Activated T-helper 1 cell treated with anti-CD3 and anti-CD28 coated beads, Interleukin-12 subunit alpha, Interleukin-12 subunit beta, Interleukin-2, Interleukin-4 antibody, amounts not matched to agents 30 ng/mL and 10 ng/mL and 1 ng/mL, durations not matched to agents 14 hours and 24 hours and 36 hours (primary cell): ENCODE data around the gene COG3. TPM values are rescaled to one million over a fixed set of nuclear protein-coding genes. Genes with fewer than 3 reads are reported as not detected.

ENCODE experiments used
- DNase-seq: peaks from one replicate; pipeline ENCODE4 v3.0.0; 2021; ENCODE audit warnings: low spot score
- H3K27ac Mint-ChIP-seq: one replicate; pipeline ENCODE4 v1.8.0; 2021; ENCODE audit warnings: mild to moderate bottlenecking, mixed read lengths
- H3K27me3 Mint-ChIP-seq: one replicate; pipeline ENCODE4 v1.8.0; 2022; ENCODE audit warnings: mild to moderate bottlenecking, moderate library complexity, mixed read lengths; ENCODE audit not compliant: insufficient read depth
- H3K36me3 Mint-ChIP-seq: one replicate; pipeline ENCODE4 v1.8.0; 2021; ENCODE audit warnings: low read depth, mixed read lengths
- H3K4me1 Mint-ChIP-seq: one replicate; pipeline ENCODE4 v1.8.0; 2021; ENCODE audit warnings: low read depth, mixed read lengths
- H3K4me3 Mint-ChIP-seq: one replicate; pipeline ENCODE4 v1.8.0; 2021; ENCODE audit warnings: mild to moderate bottlenecking, moderate library complexity, mixed read lengths
- H3K9me3 Mint-ChIP-seq: one replicate; pipeline ENCODE4 v1.8.0; 2021; ENCODE audit warnings: mixed read lengths
- intact Hi-C: fragments of 100-400 bp; cut with micrococcal nuclease; formaldehyde crosslinking; loops from one replicate; pipeline ENCODE4 v1.15.1; 2024
- total RNA-seq: library from RNA; stranded (reverse); gene quantifications from 2 replicates; pipeline ENCODE4 v1.2.3, GENCODE V29; 2022

Gene COG3
- total RNA-seq, 1 donor from 2014 or later = 22.9 TPM

- Mint-ChIP-seq H3K4me1 (peaks cover 5% of the 10 kb centered on the region), H3K27me3 (no peaks in the 10 kb centered on the region), H3K36me3 (peaks cover 32% of the 10 kb centered on the region), H3K27ac (no peak overlapping the region), H3K9me3 (no peaks in the 10 kb centered on the region), H3K4me3 (no peak overlapping the region)
- intact Hi-C loops = no loop called here
- no peak for DNase-seq
Observed at GRCh38 chr13:45527699-45528462, 63.1 kb downstream of the COG3 start.

- Mint-ChIP-seq H3K36me3 (peaks cover 38% of the 10 kb centered on the region), H3K9me3 (no peaks in the 10 kb centered on the region), H3K4me3 (no peak overlapping the region), H3K27ac (no peak overlapping the region), H3K4me1 (peaks cover 5% of the 10 kb centered on the region), H3K27me3 (no peaks in the 10 kb centered on the region)
- no peak for DNase-seq
- intact Hi-C loops = no loop called here
Observed at GRCh38 chr13:45529758-45530157, 65.0 kb downstream of the COG3 start.

- H3K27me3 Mint-ChIP-seq = no peaks in the 10 kb centered on the region
- H3K36me3 Mint-ChIP-seq = peaks cover 34% of the 10 kb centered on the region
- no peak overlapping the region for H3K4me3 Mint-ChIP-seq
- H3K4me1 Mint-ChIP-seq = no peaks in the 10 kb centered on the region
- no peak overlapping the region for H3K27ac Mint-ChIP-seq
- DNase-seq = no peak
- intact Hi-C loops = no loop called here
- no peaks in the 10 kb centered on the region for H3K9me3 Mint-ChIP-seq
Observed at GRCh38 chr13:45534604-45535003, 69.9 kb downstream of the COG3 start.

GRCh38 chr13:45536224-45536623 is 71.5 kb downstream of the COG3 start:
- peaks cover 29% of the 10 kb centered on the region for H3K36me3 Mint-ChIP-seq
- DNase-seq = no peak
- no peaks in the 10 kb centered on the region for H3K9me3 Mint-ChIP-seq
- H3K27ac Mint-ChIP-seq = no peak overlapping the region
- no peak overlapping the region for H3K4me3 Mint-ChIP-seq
- intact Hi-C loops = no loop called here
- H3K4me1 Mint-ChIP-seq = no peaks in the 10 kb centered on the region
- H3K27me3 Mint-ChIP-seq = no peaks in the 10 kb centered on the region

- no peak for DNase-seq
- intact Hi-C loops = no loop called here
- no peak overlapping the region for H3K27ac Mint-ChIP-seq
- no peak overlapping the region for H3K4me3 Mint-ChIP-seq
- H3K9me3 Mint-ChIP-seq = no peaks in the 10 kb centered on the region
- no peaks in the 10 kb centered on the region for H3K4me1 Mint-ChIP-seq
- H3K27me3 Mint-ChIP-seq = no peaks in the 10 kb centered on the region
- peaks cover 26% of the 10 kb centered on the region for H3K36me3 Mint-ChIP-seq
Observed at GRCh38 chr13:45537516-45537915, 72.8 kb downstream of the COG3 start.

GRCh38 chr13:45538382-45538781 is 73.6 kb downstream of the COG3 start:
- no peak overlapping the region for H3K4me3 Mint-ChIP-seq
- H3K36me3 Mint-ChIP-seq = peaks cover 22% of the 10 kb centered on the region
- intact Hi-C loops = no loop called here
- no peaks in the 10 kb centered on the region for H3K4me1 Mint-ChIP-seq
- H3K9me3 Mint-ChIP-seq = no peaks in the 10 kb centered on the region
- no peak overlapping the region for H3K27ac Mint-ChIP-seq
- no peaks in the 10 kb centered on the region for H3K27me3 Mint-ChIP-seq
- DNase-seq = no peak

- Mint-ChIP-seq H3K36me3 (peaks cover 7% of the 10 kb centered on the region), H3K27ac (no peak overlapping the region), H3K27me3 (no peaks in the 10 kb centered on the region), H3K9me3 (no peaks in the 10 kb centered on the region), H3K4me1 (no peaks in the 10 kb centered on the region), H3K4me3 (no peak overlapping the region)
- no peak for DNase-seq
- intact Hi-C loops = no loop called here
Observed at GRCh38 chr13:45540195-45540594, 75.5 kb downstream of the COG3 start.

GRCh38 chr13:45540864-45541263 is 76.1 kb downstream of the COG3 start:
- no peak for DNase-seq
- H3K4me3 Mint-ChIP-seq = no peak overlapping the region
- H3K36me3 Mint-ChIP-seq = peaks cover 6% of the 10 kb centered on the region
- no peaks in the 10 kb centered on the region for H3K4me1 Mint-ChIP-seq
- H3K27ac Mint-ChIP-seq = no peak overlapping the region
- no peaks in the 10 kb centered on the region for H3K27me3 Mint-ChIP-seq
- H3K9me3 Mint-ChIP-seq = no peaks in the 10 kb centered on the region
- intact Hi-C loops = no loop called here

GRCh38 chr13:45541806-45542205 is 77.1 kb downstream of the COG3 start:
- Mint-ChIP-seq H3K4me1 (no peaks in the 10 kb centered on the region), H3K27ac (no peak overlapping the region), H3K4me3 (no peak overlapping the region), H3K9me3 (no peaks in the 10 kb centered on the region), H3K27me3 (peaks cover under 1% of the 10 kb centered on the region), H3K36me3 (peaks cover 4% of the 10 kb centered on the region)
- DNase-seq = no peak
- intact Hi-C loops = no loop called here

- no peaks in the 10 kb centered on the region for H3K9me3 Mint-ChIP-seq
- no peaks in the 10 kb centered on the region for H3K4me1 Mint-ChIP-seq
- intact Hi-C loops = no loop called here
- no peak overlapping the region for H3K4me3 Mint-ChIP-seq
- no peak for DNase-seq
- peaks cover 3% of the 10 kb centered on the region for H3K27me3 Mint-ChIP-seq
- H3K36me3 Mint-ChIP-seq = peaks cover 2% of the 10 kb centered on the region
- no peak overlapping the region for H3K27ac Mint-ChIP-seq
Observed at GRCh38 chr13:45542391-45542790, 77.7 kb downstream of the COG3 start.

GRCh38 chr13:45542878-45543277 is 78.1 kb downstream of the COG3 start:
- H3K27ac Mint-ChIP-seq = no peak overlapping the region

GRCh38 chr13:45544520-45544919 is 79.8 kb downstream of the COG3 start:
- DNase-seq = no peak
- Mint-ChIP-seq H3K9me3 (no peaks in the 10 kb centered on the region), H3K4me1 (no peaks in the 10 kb centered on the region), H3K27ac (no peak overlapping the region), H3K36me3 (no peaks in the 10 kb centered on the region), H3K4me3 (no peak overlapping the region), H3K27me3 (peaks cover 6% of the 10 kb centered on the region)
- intact Hi-C loops = no loop called here

More at GRCh38 chr13:45542878-45543277, 78.1 kb downstream of the COG3 start:
- H3K36me3 Mint-ChIP-seq = peaks cover 2% of the 10 kb centered on the region
- DNase-seq = no peak
- no peaks in the 10 kb centered on the region for H3K9me3 Mint-ChIP-seq
- intact Hi-C loops = no loop called here
- H3K4me1 Mint-ChIP-seq = no peaks in the 10 kb centered on the region
- no peak overlapping the region for H3K4me3 Mint-ChIP-seq
- peaks cover 3% of the 10 kb centered on the region for H3K27me3 Mint-ChIP-seq

- no peak for DNase-seq
- no peak overlapping the region for H3K4me3 Mint-ChIP-seq
- H3K9me3 Mint-ChIP-seq = no peaks in the 10 kb centered on the region
- H3K27me3 Mint-ChIP-seq = peaks cover 6% of the 10 kb centered on the region
- intact Hi-C loops = no loop called here
- no peaks in the 10 kb centered on the region for H3K36me3 Mint-ChIP-seq
- H3K27ac Mint-ChIP-seq = no peak overlapping the region
- no peaks in the 10 kb centered on the region for H3K4me1 Mint-ChIP-seq
Observed at GRCh38 chr13:45545686-45546409, 81.1 kb downstream of the COG3 start.
